Measurements from ENCODE around the gene FAM13B. TPM values are rescaled to one million over a fixed set of nuclear protein-coding genes. Genes with fewer than 3 reads are reported as not detected.
A peak's percentile ranks its signal among the peaks of the same experiment; 100 is the strongest.

Gene FAM13B
- total RNA-seq, 5 donors from 2014 or later (not counting 1 experiment from before 2014, with no cell fraction given) = 43.4 to 53.7 (median 49.6) TPM

GRCh38 chr5:138037271-138037670 is 4.4 kb upstream of the FAM13B start:
- CTCF ChIA-PET = interaction anchor here in 1 of 2 donors (1.0 to 2.6 kb wide), 4 partner anchors 15 to 32 kb away, joined by 3 to 19 read pairs (median 4); no protein-coding TSS in a partner anchor
- H3K4me1 ChIP-seq (ENCODE audit: control insufficient read depth in 1 of 2, extremely low read depth in 1 of 2, insufficient read depth in 2 of 2, low read length in 2 of 2) = peaks cover 2 to 11% of the 10 kb centered on the region in 2 experiments
- H3K4me3 Mint-ChIP-seq = no peak overlapping the region
- H3K27ac Mint-ChIP-seq = no peak overlapping the region
- ATAC-seq (replicated peaks in 1 of 4) (no peak), DNase-seq (no peak)
- H3K27ac ChIP-seq (ENCODE audit: low read length) = no peak overlapping the region
- H3K36me3 Mint-ChIP-seq = no peaks in the 10 kb centered on the region
- no peaks in the 10 kb centered on the region for H3K27me3 ChIP-seq (replicated peaks in 1 of 2; ENCODE audit: control insufficient read depth in 2 of 2, extremely low read depth in 1 of 2, insufficient read depth in 2 of 2, low read length in 1 of 2)
- no peaks in the 10 kb centered on the region for H3K27me3 Mint-ChIP-seq
- no peaks in the 10 kb centered on the region for H3K9me3 Mint-ChIP-seq
- no peaks in the 10 kb centered on the region for H3K9me3 ChIP-seq
- POLR2A ChIA-PET = no interaction called here
- peaks cover 13 to 17% (median 16%) of the 10 kb centered on the region in 3 donors for H3K4me1 Mint-ChIP-seq
- H3K4me3 ChIP-seq (ENCODE audit: control insufficient read depth in 1 of 2, extremely low read depth in 1 of 2, low read length in 1 of 2) = no peak overlapping the region
- H3K36me3 ChIP-seq (ENCODE audit: control insufficient read depth in 2 of 2, extremely low read depth in 1 of 2, insufficient read depth in 1 of 2, low read length in 1 of 2) = no peaks in the 10 kb centered on the region

- Mint-ChIP-seq H3K36me3 (no peaks in the 10 kb centered on the region), H3K9me3 (no peaks in the 10 kb centered on the region), H3K4me3 (peak overlapping the region in 1 of 3 donors; percentile 39), H3K27ac (peak overlapping the region in 1 of 2 donors; percentile 7), H3K4me1 (peaks cover 24 to 31% (median 30%) of the 10 kb centered on the region in 3 donors), H3K27me3 (no peaks in the 10 kb centered on the region)
- WGBS (ENCODE audit: insufficient coverage) = 7% methylated on average over 4 of the region's 11 CpGs
- no peak overlapping the region for H3K27ac ChIP-seq (ENCODE audit: low read length)
- DNase-seq (peak; percentile 15 to 87 (median 56)), ATAC-seq (replicated peaks in 1 of 4) (peak; percentile 39 to 53 (median 48))
- no peaks in the 10 kb centered on the region for H3K27me3 ChIP-seq (replicated peaks in 1 of 2; ENCODE audit: control insufficient read depth in 2 of 2, extremely low read depth in 1 of 2, insufficient read depth in 2 of 2, low read length in 1 of 2)
- no peaks in the 10 kb centered on the region for H3K36me3 ChIP-seq (ENCODE audit: control insufficient read depth in 2 of 2, extremely low read depth in 1 of 2, insufficient read depth in 1 of 2, low read length in 1 of 2)
- H3K9me3 ChIP-seq = no peaks in the 10 kb centered on the region
- peaks cover 8 to 18% of the 10 kb centered on the region in 2 experiments for H3K4me1 ChIP-seq (ENCODE audit: control insufficient read depth in 1 of 2, extremely low read depth in 1 of 2, insufficient read depth in 2 of 2, low read length in 2 of 2)
- ChIA-PET CTCF (interaction anchor here (0.5 to 2.6 kb wide), 23 partner anchors 13 to 296 kb away, joined by 3 to 19 read pairs (median 4); no protein-coding TSS in a partner anchor), POLR2A (interaction anchor here in 1 of 2 donors (0.6 kb wide), 1 partner anchor 17 kb away, joined by 5 read pairs; no protein-coding TSS in a partner anchor)
- no peak overlapping the region for H3K4me3 ChIP-seq (ENCODE audit: control insufficient read depth in 1 of 2, extremely low read depth in 1 of 2, low read length in 1 of 2)
Observed at GRCh38 chr5:138035605-138036537, 3.0 kb upstream of the FAM13B start.

GRCh38 chr5:138033907-138034306 is 1.0 kb upstream of the FAM13B start:
- CTCF ChIA-PET = interaction anchor here (0.6 to 1.5 kb wide), 6 partner anchors 8 to 38 kb away, joined by 3 to 14 read pairs (median 6); no protein-coding TSS in a partner anchor
- no peak overlapping the region for H3K4me3 ChIP-seq (ENCODE audit: control insufficient read depth in 1 of 2, extremely low read depth in 1 of 2, low read length in 1 of 2)
- Mint-ChIP-seq H3K27ac (peak overlapping the region; percentile 81 to 96), H3K4me1 (peaks cover 44 to 51% (median 50%) of the 10 kb centered on the region in 3 donors), H3K36me3 (no peaks in the 10 kb centered on the region), H3K9me3 (no peaks in the 10 kb centered on the region), H3K4me3 (peak overlapping the region; percentile 99), H3K27me3 (no peaks in the 10 kb centered on the region)
- peak overlapping the region; percentile 96 for H3K27ac ChIP-seq (ENCODE audit: low read length)
- WGBS (ENCODE audit: insufficient coverage) = 75% methylated on average over 1 of the region's 2 CpGs
- no peak for ATAC-seq (replicated peaks in 1 of 4)
- no peaks in the 10 kb centered on the region for H3K27me3 ChIP-seq (replicated peaks in 1 of 2; ENCODE audit: control insufficient read depth in 2 of 2, extremely low read depth in 1 of 2, insufficient read depth in 2 of 2, low read length in 1 of 2)
- DNase-seq = no peak
- H3K9me3 ChIP-seq = no peaks in the 10 kb centered on the region
- POLR2A ChIA-PET = interaction anchor here in 1 of 2 donors (1.5 kb wide), 1 partner anchor 8 kb away, joined by 3 read pairs; no protein-coding TSS in a partner anchor
- H3K36me3 ChIP-seq (ENCODE audit: control insufficient read depth in 2 of 2, extremely low read depth in 1 of 2, insufficient read depth in 1 of 2, low read length in 1 of 2) = no peaks in the 10 kb centered on the region
- peaks cover 16 to 32% of the 10 kb centered on the region in 2 experiments for H3K4me1 ChIP-seq (ENCODE audit: control insufficient read depth in 1 of 2, extremely low read depth in 1 of 2, insufficient read depth in 2 of 2, low read length in 2 of 2)

DNA sequence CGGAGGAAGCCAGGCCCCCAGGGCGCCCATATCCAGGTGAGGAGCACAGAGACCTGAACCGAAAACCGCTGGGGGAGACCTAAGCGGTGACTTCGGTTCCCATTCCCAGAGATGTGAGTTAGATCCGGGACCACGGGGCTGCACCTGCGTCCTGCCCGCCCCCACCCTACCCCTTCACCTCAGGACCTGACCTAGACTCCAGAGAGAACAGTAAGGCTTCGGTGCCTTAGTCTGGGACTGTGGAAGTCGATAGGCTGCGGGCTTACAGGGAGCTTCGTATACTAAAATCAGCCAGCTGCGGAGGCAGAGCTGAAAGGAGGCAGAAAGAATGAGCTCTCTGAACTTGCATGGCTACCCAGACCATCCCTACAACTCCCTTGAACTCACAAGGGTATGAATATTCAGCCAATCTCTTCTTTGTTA is 518 bp upstream of the FAM13B start:
- H3K9me3 Mint-ChIP-seq = no peaks in the 10 kb centered on the region
- ChIA-PET CTCF (interaction anchor here (0.6 to 1.3 kb wide), 8 partner anchors 9 to 254 kb away, joined by 3 to 9 read pairs (median 4); no protein-coding TSS in a partner anchor), POLR2A (interaction anchor here in 1 of 2 donors (1.5 kb wide), 1 partner anchor 9 kb away, joined by 3 read pairs; no protein-coding TSS in a partner anchor)
- WGBS (ENCODE audit: insufficient coverage) = 3% methylated on average over 5 of the region's 15 CpGs
- peak overlapping the region; percentile 81 to 96 for H3K27ac Mint-ChIP-seq
- no peaks in the 10 kb centered on the region for H3K36me3 Mint-ChIP-seq
- no peaks in the 10 kb centered on the region for H3K9me3 ChIP-seq
- peak overlapping the region; percentile 87 to 96 for H3K4me3 ChIP-seq (ENCODE audit: control insufficient read depth in 1 of 2, extremely low read depth in 1 of 2, low read length in 1 of 2)
- peak overlapping the region; percentile 99 for H3K4me3 Mint-ChIP-seq
- DNase-seq = peak in 7 of 35 experiments; percentile 2 to 35 (median 21)
- peaks cover 16 to 37% of the 10 kb centered on the region in 2 experiments for H3K4me1 ChIP-seq (ENCODE audit: control insufficient read depth in 1 of 2, extremely low read depth in 1 of 2, insufficient read depth in 2 of 2, low read length in 2 of 2)
- H3K27ac ChIP-seq (ENCODE audit: low read length) = peak overlapping the region; percentile 96
- no peaks in the 10 kb centered on the region for H3K27me3 ChIP-seq (replicated peaks in 1 of 2; ENCODE audit: control insufficient read depth in 2 of 2, extremely low read depth in 1 of 2, insufficient read depth in 2 of 2, low read length in 1 of 2)
- H3K27me3 Mint-ChIP-seq = no peaks in the 10 kb centered on the region
- peaks cover 48 to 56% (median 55%) of the 10 kb centered on the region in 3 donors for H3K4me1 Mint-ChIP-seq
- ATAC-seq (replicated peaks in 1 of 4) = peak in 2 of 4 experiments; percentile 3 to 11
- H3K36me3 ChIP-seq (ENCODE audit: control insufficient read depth in 2 of 2, extremely low read depth in 1 of 2, insufficient read depth in 1 of 2, low read length in 1 of 2) = no peaks in the 10 kb centered on the region

DNA sequence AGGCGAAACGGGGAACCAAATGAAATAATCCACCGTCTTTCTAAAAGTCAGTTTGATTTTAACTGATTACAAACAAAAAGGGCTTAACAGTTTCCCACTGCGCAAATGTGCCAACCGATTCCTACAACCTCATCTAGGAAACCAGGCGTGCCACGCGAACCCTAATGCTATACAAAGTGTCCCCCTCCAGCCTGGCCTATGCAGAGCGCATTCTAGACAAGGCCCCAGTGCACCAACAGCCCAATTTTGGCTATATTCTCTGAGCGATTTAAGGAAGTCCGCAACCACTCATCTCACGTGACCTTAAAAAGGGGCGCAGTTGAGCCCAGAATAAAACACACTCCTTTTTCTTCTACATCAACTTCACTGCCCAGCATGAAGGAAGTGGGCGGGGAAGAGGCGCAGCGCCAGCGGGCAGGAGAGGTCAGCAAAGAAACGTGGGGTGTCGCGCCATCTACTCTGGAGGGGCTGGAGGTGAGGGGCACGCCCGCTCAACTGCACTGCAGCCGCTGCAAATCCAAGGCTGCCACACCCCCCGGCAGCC is 779 bp downstream of the FAM13B start:
- Histone ChIP-seq H3K9me3 (no peaks in the 10 kb centered on the region), H3K27ac (ENCODE audit: low read length) (peak overlapping the region; percentile 96), H3K4me1 (ENCODE audit: control insufficient read depth in 1 of 2, extremely low read depth in 1 of 2, insufficient read depth in 2 of 2, low read length in 2 of 2) (peaks cover 16 to 38% of the 10 kb centered on the region in 2 experiments), H3K27me3 (replicated peaks in 1 of 2; ENCODE audit: control insufficient read depth in 2 of 2, extremely low read depth in 1 of 2, insufficient read depth in 2 of 2, low read length in 1 of 2) (no peaks in the 10 kb centered on the region), H3K4me3 (ENCODE audit: control insufficient read depth in 1 of 2, extremely low read depth in 1 of 2, low read length in 1 of 2) (peak overlapping the region; percentile 93 to 96), H3K36me3 (ENCODE audit: control insufficient read depth in 2 of 2, extremely low read depth in 1 of 2, insufficient read depth in 1 of 2, low read length in 1 of 2) (no peaks in the 10 kb centered on the region)
- ATAC-seq (replicated peaks in 1 of 4) = peak; percentile 39 to 49 (median 48)
- peak overlapping the region; percentile 96 to 97 for H3K27ac Mint-ChIP-seq
- peak in 18 of 35 experiments; percentile 12 to 75 (median 34) for DNase-seq
- peak overlapping the region; percentile 99 for H3K4me3 Mint-ChIP-seq
- peaks cover 8% of the 10 kb centered on the region for H3K36me3 Mint-ChIP-seq
- H3K27me3 Mint-ChIP-seq = no peaks in the 10 kb centered on the region
- POLR2A ChIA-PET = no interaction called here
- no peaks in the 10 kb centered on the region for H3K9me3 Mint-ChIP-seq
- WGBS (ENCODE audit: insufficient coverage) = 1% methylated on average over 19 of the region's 24 CpGs
- H3K4me1 Mint-ChIP-seq = peaks cover 61 to 68% (median 67%) of the 10 kb centered on the region in 3 donors
- CTCF ChIA-PET = no interaction called here

GRCh38 chr5:138029944-138030343 is 2.9 kb downstream of the FAM13B start:
- Histone ChIP-seq H3K36me3 (ENCODE audit: control insufficient read depth in 2 of 2, extremely low read depth in 1 of 2, insufficient read depth in 1 of 2, low read length in 1 of 2) (no peaks in the 10 kb centered on the region), H3K27me3 (replicated peaks in 1 of 2; ENCODE audit: control insufficient read depth in 2 of 2, extremely low read depth in 1 of 2, insufficient read depth in 2 of 2, low read length in 1 of 2) (no peaks in the 10 kb centered on the region), H3K4me3 (ENCODE audit: control insufficient read depth in 1 of 2, extremely low read depth in 1 of 2, low read length in 1 of 2) (no peak overlapping the region), H3K4me1 (ENCODE audit: control insufficient read depth in 1 of 2, extremely low read depth in 1 of 2, insufficient read depth in 2 of 2, low read length in 2 of 2) (peaks cover 16 to 49% of the 10 kb centered on the region in 2 experiments), H3K9me3 (no peaks in the 10 kb centered on the region), H3K27ac (ENCODE audit: low read length) (no peak overlapping the region)
- no peaks in the 10 kb centered on the region for H3K9me3 Mint-ChIP-seq
- no peaks in the 10 kb centered on the region for H3K27me3 Mint-ChIP-seq
- ChIA-PET CTCF (interaction anchor here in 1 of 2 donors (0.6 to 0.8 kb wide), 6 partner anchors 8 to 288 kb away, joined by 3 to 7 read pairs (median 3); no protein-coding TSS in a partner anchor), POLR2A (interaction anchor here (0.6 to 1.1 kb wide), 5 partner anchors 11 to 433 kb away, joined by 3 to 11 read pairs (median 6); no protein-coding TSS in a partner anchor)
- peak overlapping the region in 2 of 3 donors; percentile 25 to 99 for H3K4me3 Mint-ChIP-seq
- peaks cover 8% of the 10 kb centered on the region for H3K36me3 Mint-ChIP-seq
- H3K27ac Mint-ChIP-seq = peak overlapping the region in 1 of 2 donors; percentile 45
- ATAC-seq (replicated peaks in 1 of 4) (no peak), DNase-seq (no peak)
- peaks cover 71 to 79% (median 75%) of the 10 kb centered on the region in 3 donors for H3K4me1 Mint-ChIP-seq
- WGBS (ENCODE audit: insufficient coverage) = no CpG with 5 or more reads among the region's 2 CpGs
